SK-N-SH treated with all-trans-retinoic acid at 6 μM for 48 hours (cell line): Measurements from ENCODE around the gene GEMIN5.

ENCODE experiments used
- BACH2 ChIP-seq: fragments of 250-450 bp; sonication (Bioruptor Pico); IDR thresholded peaks from 2 replicates; pipeline ENCODE4 v1.9.0; 2021; ENCODE audit warnings: mild to moderate bottlenecking, borderline replicate concordance
- ESRRG ChIP-seq: fragments of 250-450 bp; sonication (Bioruptor Pico); IDR thresholded peaks from 2 replicates; pipeline ENCODE4 v1.6.1; 2021; ENCODE audit warnings: mild to moderate bottlenecking
- ZNF565 ChIP-seq: fragments of 450-650 bp; formaldehyde crosslinking; conservative IDR thresholded peaks from 2 replicates; pipeline ENCODE4 v1.5.0; 2020; ENCODE audit warnings: low read depth, mild to moderate bottlenecking, moderate library complexity
- ZNF70 ChIP-seq: fragments of 450-650 bp; formaldehyde crosslinking; IDR thresholded peaks from 2 replicates; pipeline ENCODE4 v1.5.0; 2020; ENCODE audit warnings: mild to moderate bottlenecking, moderate library complexity
- ZNF8 ChIP-seq: fragments of 450-650 bp; formaldehyde crosslinking; IDR thresholded peaks from 2 replicates; pipeline ENCODE4 v1.5.0; 2020; ENCODE audit warnings: mild to moderate bottlenecking, moderate library complexity
- TF ChIP-seq, protein P1 (sequence below): fragments of 250-450 bp; sonication (Bioruptor Pico); IDR thresholded peaks from 2 replicates; pipeline ENCODE4 v1.5.1; 2021; ENCODE audit warnings: mild to moderate bottlenecking, moderate library complexity

DNA sequence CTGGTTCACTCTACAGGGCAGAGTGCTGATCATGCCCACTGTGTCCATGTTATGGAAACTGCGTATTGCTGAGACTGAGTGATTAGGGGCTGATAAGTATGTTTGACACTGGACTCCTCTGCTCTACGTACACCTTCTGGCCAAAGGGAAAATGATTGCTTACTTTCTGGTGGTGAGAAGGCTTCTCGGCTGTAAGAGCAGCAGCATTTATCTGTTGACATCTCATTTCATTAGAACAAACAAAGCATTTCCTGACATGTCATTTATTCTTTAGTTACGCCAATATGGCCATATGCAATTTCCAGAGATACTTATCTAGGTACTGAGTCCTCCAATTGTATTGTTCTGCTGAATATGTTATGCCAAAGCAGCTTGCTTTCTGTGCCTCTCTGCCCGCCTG is 93.2 kb downstream of the GEMIN5 start:
- no peak for TF ChIP-seq BACH2 (CRISPR knock-in tag)
- no peak for TF ChIP-seq ZNF8 (CRISPR knock-in tag)
- no peak for TF ChIP-seq ZNF565 (CRISPR knock-in tag)
- TF ChIP-seq, protein P1, sequence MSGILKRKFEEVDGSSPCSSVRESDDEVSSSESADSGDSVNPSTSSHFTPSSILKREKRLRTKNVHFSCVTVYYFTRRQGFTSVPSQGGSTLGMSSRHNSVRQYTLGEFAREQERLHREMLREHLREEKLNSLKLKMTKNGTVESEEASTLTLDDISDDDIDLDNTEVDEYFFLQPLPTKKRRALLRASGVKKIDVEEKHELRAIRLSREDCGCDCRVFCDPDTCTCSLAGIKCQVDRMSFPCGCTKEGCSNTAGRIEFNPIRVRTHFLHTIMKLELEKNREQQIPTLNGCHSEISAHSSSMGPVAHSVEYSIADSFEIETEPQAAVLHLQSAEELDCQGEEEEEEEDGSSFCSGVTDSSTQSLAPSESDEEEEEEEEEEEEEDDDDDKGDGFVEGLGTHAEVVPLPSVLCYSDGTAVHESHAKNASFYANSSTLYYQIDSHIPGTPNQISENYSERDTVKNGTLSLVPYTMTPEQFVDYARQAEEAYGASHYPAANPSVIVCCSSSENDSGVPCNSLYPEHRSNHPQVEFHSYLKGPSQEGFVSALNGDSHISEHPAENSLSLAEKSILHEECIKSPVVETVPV (CRISPR knock-in tag), result no peak
- TF ChIP-seq ZNF70 (CRISPR knock-in tag), result no peak
- no peak for TF ChIP-seq ESRRG (CRISPR knock-in tag)
